Endodermal cell (in vitro differentiated cells): Measurements from ENCODE around the gene PACRG. TPM values are rescaled to one million over a fixed set of nuclear protein-coding genes. Genes with fewer than 3 reads are reported as not detected.

ENCODE experiments used
- DNase-seq: peaks from one replicate; pipeline ENCODE4 v3.0.0-alpha.2; 2017
- H3K27ac ChIP-seq: 2 replicates; pipeline ENCODE4 v1.5.1; 2013; ENCODE audit warnings: mild to moderate bottlenecking, low read depth, low read length, moderate library complexity
- H3K27me3 ChIP-seq: 2 replicates; pipeline ENCODE4 v1.6.1; 2013; ENCODE audit warnings: mild to moderate bottlenecking, low read length, moderate library complexity; ENCODE audit not compliant: insufficient read depth, control insufficient read depth, poor library complexity, severe bottlenecking
- H3K36me3 ChIP-seq: 2 replicates; pipeline ENCODE4 v1.7.0; 2013; ENCODE audit warnings: mild to moderate bottlenecking, low read length, moderate library complexity; ENCODE audit not compliant: control insufficient read depth, insufficient read depth
- H3K4me1 ChIP-seq: one replicate; pipeline ENCODE4 v1.7.0; 2013; ENCODE audit warnings: low read length; ENCODE audit not compliant: control insufficient read depth, insufficient read depth
- H3K4me3 ChIP-seq: 2 replicates; pipeline ENCODE4 v1.5.1; 2013; ENCODE audit warnings: mild to moderate bottlenecking, low read length, moderate library complexity
- H3K9ac ChIP-seq: 2 replicates; pipeline ENCODE4 v1.6.1; 2013; ENCODE audit warnings: mild to moderate bottlenecking, low read length, moderate library complexity; ENCODE audit not compliant: poor library complexity, severe bottlenecking; ENCODE audit errors: extremely low read depth
- H3K9me3 ChIP-seq: 2 replicates; pipeline ENCODE4 v1.6.1; 2013; ENCODE audit warnings: mild to moderate bottlenecking, low read length, moderate library complexity; ENCODE audit not compliant: control insufficient read depth
- H3K27ac Mint-ChIP-seq: 2 replicates; pipeline ENCODE4 v1.8.0; 2020; ENCODE audit warnings: mixed read lengths
- H3K27me3 Mint-ChIP-seq: 2 replicates; pipeline ENCODE4 v1.8.0; 2021; ENCODE audit warnings: mild to moderate bottlenecking, mixed read lengths; ENCODE audit not compliant: insufficient read depth
- H3K36me3 Mint-ChIP-seq: 2 replicates; pipeline ENCODE4 v1.8.0; 2020; ENCODE audit warnings: low read depth, mixed read lengths
- H3K4me1 Mint-ChIP-seq: 2 replicates; pipeline ENCODE4 v1.8.0; 2020; ENCODE audit warnings: mixed read lengths
- H3K4me3 Mint-ChIP-seq: 2 replicates; pipeline ENCODE4 v1.8.0; 2020; ENCODE audit warnings: mild to moderate bottlenecking, moderate library complexity, mixed read lengths
- H3K9me3 Mint-ChIP-seq: 2 replicates; pipeline ENCODE4 v1.8.0; 2020; ENCODE audit warnings: mild to moderate bottlenecking, mixed read lengths
- WGBS, 2 experiments: methylation state at CpG; one replicate each; pipeline versions ENCODE4 v1.1.5 to v1.1.7; 2013; ENCODE audit warnings: missing lambda C conversion rate in 2 of 2, mixed read lengths in 1 of 2; ENCODE audit not compliant: insufficient coverage in 1 of 2, insufficient read length in 1 of 2; 5-methylcytosine and 5-hydroxymethylcytosine counted together
- total RNA-seq, 2 donors: library from RNA; stranded (reverse); fragmentation: NEBNext Ultra II Directional in 1 of 2; extraction: Animal tissue kit (Norgen Biotek cat#: 25700) in 1 of 2; gene quantifications; 2 replicates in 1 of 2; 3 replicates in 1 of 2; pipeline ENCODE4 v1.2.1, GENCODE V29; 2021
- TF ChIP-seq, protein P1 (sequence below): fragments of 200-600 bp; sonication (generic); conservative IDR thresholded peaks from 2 replicates; pipeline ENCODE4 v1.5.0; 2021; ENCODE audit warnings: antibody characterized with exemption, mild to moderate bottlenecking

PACRG gene
- total RNA-seq, 2 donors from 2014 or later, result 0.42 to 0.44 TPM

DNA sequence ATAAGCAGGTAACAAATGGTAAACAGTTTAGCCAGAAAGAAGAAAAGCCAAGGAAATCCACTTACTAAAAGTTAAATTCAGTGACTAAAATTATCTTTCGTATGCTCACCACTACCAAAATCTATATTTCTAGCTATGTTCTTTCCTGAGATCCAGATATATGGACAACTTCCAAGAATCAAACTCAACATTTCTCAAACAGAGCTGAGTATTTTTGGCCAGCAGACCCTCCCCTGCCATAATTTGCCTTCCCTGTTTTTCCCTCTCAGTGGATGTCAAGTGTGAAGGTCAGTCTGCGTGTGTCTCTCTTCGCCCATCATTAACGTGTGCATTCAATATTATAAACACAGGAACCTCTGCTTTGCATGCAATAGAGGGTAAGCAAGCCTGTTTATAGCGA lies 42.2 kb upstream of the PACRG start:
- H3K36me3 ChIP-seq, result no peaks in the 10 kb centered on the region
- H3K9ac ChIP-seq, result no peak overlapping the region
- DNase-seq, result no peak
- no peak overlapping the region for H3K27ac ChIP-seq
- no peak overlapping the region for H3K4me3 ChIP-seq
- H3K4me1 ChIP-seq, result no peaks in the 10 kb centered on the region
- TF ChIP-seq, protein P1, sequence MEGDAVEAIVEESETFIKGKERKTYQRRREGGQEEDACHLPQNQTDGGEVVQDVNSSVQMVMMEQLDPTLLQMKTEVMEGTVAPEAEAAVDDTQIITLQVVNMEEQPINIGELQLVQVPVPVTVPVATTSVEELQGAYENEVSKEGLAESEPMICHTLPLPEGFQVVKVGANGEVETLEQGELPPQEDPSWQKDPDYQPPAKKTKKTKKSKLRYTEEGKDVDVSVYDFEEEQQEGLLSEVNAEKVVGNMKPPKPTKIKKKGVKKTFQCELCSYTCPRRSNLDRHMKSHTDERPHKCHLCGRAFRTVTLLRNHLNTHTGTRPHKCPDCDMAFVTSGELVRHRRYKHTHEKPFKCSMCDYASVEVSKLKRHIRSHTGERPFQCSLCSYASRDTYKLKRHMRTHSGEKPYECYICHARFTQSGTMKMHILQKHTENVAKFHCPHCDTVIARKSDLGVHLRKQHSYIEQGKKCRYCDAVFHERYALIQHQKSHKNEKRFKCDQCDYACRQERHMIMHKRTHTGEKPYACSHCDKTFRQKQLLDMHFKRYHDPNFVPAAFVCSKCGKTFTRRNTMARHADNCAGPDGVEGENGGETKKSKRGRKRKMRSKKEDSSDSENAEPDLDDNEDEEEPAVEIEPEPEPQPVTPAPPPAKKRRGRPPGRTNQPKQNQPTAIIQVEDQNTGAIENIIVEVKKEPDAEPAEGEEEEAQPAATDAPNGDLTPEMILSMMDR, result no peak
- no peaks in the 10 kb centered on the region for H3K27me3 Mint-ChIP-seq
- no peak overlapping the region for H3K4me3 Mint-ChIP-seq
- no peaks in the 10 kb centered on the region for H3K36me3 Mint-ChIP-seq
- H3K27me3 ChIP-seq, result no peaks in the 10 kb centered on the region
- H3K27ac Mint-ChIP-seq, result no peak overlapping the region
- peaks cover 1% of the 10 kb centered on the region for H3K9me3 Mint-ChIP-seq
- H3K9me3 ChIP-seq, result no peaks in the 10 kb centered on the region
- H3K4me1 Mint-ChIP-seq, result peaks cover 6% of the 10 kb centered on the region
- 92 to 93% methylated on average over 3 to 5 of the region's 5 CpGs for WGBS, 2 experiments

DNA sequence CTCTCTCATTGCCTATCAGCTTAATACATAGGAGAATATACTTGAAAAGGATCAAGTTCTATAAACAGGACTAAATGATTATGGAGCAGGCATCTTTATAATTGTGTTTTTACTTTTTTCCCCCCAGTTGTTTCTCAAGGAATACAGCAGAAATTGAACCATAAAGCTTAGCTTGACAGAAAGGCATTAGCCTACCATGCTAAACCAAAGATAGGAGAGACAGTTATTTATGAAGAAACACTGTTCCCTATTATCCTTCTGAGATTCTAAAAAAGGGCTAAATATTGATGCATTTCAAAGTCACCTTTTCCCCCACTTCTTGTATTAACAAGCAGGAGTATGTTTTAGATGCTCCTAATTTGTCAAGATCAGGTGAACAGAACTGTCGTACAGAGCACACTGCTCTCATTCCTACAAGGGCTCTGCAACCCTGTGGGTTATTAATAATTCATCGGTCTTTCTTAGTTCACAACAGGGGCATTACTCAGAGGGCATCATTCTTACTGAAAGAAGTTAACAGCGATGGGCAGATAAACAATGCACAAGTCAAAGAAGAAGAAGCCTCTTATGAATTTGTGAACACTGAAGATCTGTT lies 38.9 kb upstream of the PACRG start:
- H3K27ac ChIP-seq, result no peak overlapping the region
- no peaks in the 10 kb centered on the region for H3K27me3 ChIP-seq
- H3K4me1 Mint-ChIP-seq, result peaks cover 6% of the 10 kb centered on the region
- no peak for DNase-seq
- WGBS, 2 experiments, result 90 to 95% methylated on average over 3 of the region's 3 CpGs
- no peak overlapping the region for H3K9ac ChIP-seq
- no peak overlapping the region for H3K27ac Mint-ChIP-seq
- H3K36me3 Mint-ChIP-seq, result no peaks in the 10 kb centered on the region
- H3K9me3 ChIP-seq, result no peaks in the 10 kb centered on the region
- no peaks in the 10 kb centered on the region for H3K27me3 Mint-ChIP-seq
- H3K4me3 Mint-ChIP-seq, result no peak overlapping the region
- no peak overlapping the region for H3K4me3 ChIP-seq
- TF ChIP-seq, protein P1, result no peak
- H3K9me3 Mint-ChIP-seq, result no peaks in the 10 kb centered on the region
- no peaks in the 10 kb centered on the region for H3K36me3 ChIP-seq
- H3K4me1 ChIP-seq, result no peaks in the 10 kb centered on the region

DNA sequence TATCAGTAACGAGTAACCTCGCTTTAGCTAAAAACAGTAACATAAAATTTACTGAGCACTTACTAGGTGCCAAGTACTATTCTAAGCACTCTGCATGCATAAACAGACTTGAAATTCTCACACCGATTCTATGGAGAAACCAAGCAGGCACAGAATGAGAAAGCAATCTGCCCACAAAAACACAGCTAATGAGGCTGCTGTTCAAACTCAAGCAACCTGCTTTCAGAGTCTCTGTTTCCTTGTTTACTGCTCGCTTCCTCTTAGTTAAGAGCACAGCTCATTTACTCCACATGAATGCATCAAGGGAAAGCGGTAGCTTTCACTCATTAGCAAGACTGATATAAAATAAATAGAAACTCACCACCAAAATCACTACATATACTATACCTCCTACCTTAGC lies 37.6 kb upstream of the PACRG start:
- WGBS, 2 experiments, result 63 to 68% methylated on average over 1 to 5 of the region's 5 CpGs
- no peak overlapping the region for H3K4me3 Mint-ChIP-seq
- TF ChIP-seq, protein P1, result no peak
- Histone ChIP-seq H3K36me3 (no peaks in the 10 kb centered on the region), H3K4me1 (no peaks in the 10 kb centered on the region), H3K4me3 (no peak overlapping the region), H3K27me3 (no peaks in the 10 kb centered on the region), H3K9ac (no peak overlapping the region), H3K9me3 (no peaks in the 10 kb centered on the region), H3K27ac (no peak overlapping the region)
- DNase-seq, result no peak
- H3K27me3 Mint-ChIP-seq, result no peaks in the 10 kb centered on the region
- no peaks in the 10 kb centered on the region for H3K9me3 Mint-ChIP-seq
- peaks cover 6% of the 10 kb centered on the region for H3K4me1 Mint-ChIP-seq
- H3K36me3 Mint-ChIP-seq, result no peaks in the 10 kb centered on the region
- H3K27ac Mint-ChIP-seq, result no peak overlapping the region
